Mammary epithelial cell (primary cell): ENCODE measurements around the gene GPC5.

ENCODE experiments used
- EZH2 ChIP-seq: IDR thresholded peaks from 2 replicates; pipeline ENCODE4 v1.6.1; 2012; ENCODE audit warnings: low read length, inconsistent platforms, borderline replicate concordance
- TF ChIP-seq, protein P1 (sequence below), 2 donors: IDR thresholded peaks in 1 of 2; conservative IDR thresholded peaks in 1 of 2; 2 replicates each; pipeline ENCODE4 v1.5.1; 2011 to 2012; ENCODE audit warnings: inconsistent platforms in 2 of 2, low read length in 2 of 2, mild to moderate bottlenecking in 2 of 2, control low read depth in 1 of 2, low read depth in 1 of 2; ENCODE audit not compliant: insufficient read depth in 1 of 2; ENCODE audit errors: extremely low read depth in 1 of 2

DNA sequence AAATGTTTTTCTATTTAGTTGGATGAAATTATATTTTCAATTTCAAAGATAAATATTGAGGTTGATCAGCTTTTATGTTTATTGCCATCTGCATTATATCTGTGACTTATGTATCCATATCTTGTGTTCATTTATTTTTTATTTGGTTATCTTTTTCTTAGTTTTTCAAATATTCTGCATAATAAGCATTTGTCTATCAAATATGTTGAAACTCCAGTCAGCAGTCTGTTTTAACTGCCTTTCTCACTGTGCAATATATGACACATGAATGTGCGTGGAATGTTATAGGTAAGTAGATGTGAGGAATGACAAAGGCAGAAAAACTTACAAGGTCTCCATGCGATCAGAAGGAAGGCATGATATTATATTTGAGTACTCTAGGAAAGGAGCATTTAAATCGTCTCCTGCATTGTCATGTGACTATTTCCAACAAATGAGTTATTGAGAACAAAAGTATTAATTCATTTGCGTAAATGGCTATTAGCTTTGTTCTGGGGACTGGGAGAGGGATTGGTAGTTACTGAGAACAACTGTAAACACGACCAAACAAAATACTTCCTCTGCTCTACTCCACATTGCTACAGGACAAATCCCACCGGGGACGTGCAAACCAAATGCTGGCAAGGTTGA is 318.1 kb downstream of the GPC5 start:
- TF ChIP-seq, protein P1, sequence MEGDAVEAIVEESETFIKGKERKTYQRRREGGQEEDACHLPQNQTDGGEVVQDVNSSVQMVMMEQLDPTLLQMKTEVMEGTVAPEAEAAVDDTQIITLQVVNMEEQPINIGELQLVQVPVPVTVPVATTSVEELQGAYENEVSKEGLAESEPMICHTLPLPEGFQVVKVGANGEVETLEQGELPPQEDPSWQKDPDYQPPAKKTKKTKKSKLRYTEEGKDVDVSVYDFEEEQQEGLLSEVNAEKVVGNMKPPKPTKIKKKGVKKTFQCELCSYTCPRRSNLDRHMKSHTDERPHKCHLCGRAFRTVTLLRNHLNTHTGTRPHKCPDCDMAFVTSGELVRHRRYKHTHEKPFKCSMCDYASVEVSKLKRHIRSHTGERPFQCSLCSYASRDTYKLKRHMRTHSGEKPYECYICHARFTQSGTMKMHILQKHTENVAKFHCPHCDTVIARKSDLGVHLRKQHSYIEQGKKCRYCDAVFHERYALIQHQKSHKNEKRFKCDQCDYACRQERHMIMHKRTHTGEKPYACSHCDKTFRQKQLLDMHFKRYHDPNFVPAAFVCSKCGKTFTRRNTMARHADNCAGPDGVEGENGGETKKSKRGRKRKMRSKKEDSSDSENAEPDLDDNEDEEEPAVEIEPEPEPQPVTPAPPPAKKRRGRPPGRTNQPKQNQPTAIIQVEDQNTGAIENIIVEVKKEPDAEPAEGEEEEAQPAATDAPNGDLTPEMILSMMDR (conservative IDR thresholded peaks at IDR 0.05 in 1 of 2, IDR thresholded peaks at IDR 0.05 in 1 of 2; ENCODE audit: extremely low read depth in 1 of 2, insufficient read depth in 1 of 2, low read depth in 1 of 2, low read length in 2 of 2): no peak
- no peak for TF ChIP-seq EZH2
